Body of pancreas (tissue), 4 donors: Measurements from ENCODE around the gene RAP1GAP2. TPM values are rescaled to one million over a fixed set of nuclear protein-coding genes. Genes with fewer than 3 reads are reported as not detected.

ENCODE experiments used
- ATAC-seq: fragments of 150-250 bp; one replicate; pipeline ENCODE4 v1.9.1; 2016
- DNase-seq, 4 donors: peaks; one replicate each; pipeline ENCODE4 v3.0.0-alpha.2; 2019
- H3K27ac ChIP-seq, 4 donors: fragments of 200-600 bp; sonication (generic); 1 replicate in 3 of 4; 2 replicates in 1 of 4; pipeline versions ENCODE4 v1.5.1 to v1.6.1; 2016 to 2019; ENCODE audit warnings: mild to moderate bottlenecking in 1 of 4, mixed read lengths in 1 of 4, moderate library complexity in 1 of 4
- H3K27me3 ChIP-seq, 2 donors: fragments of 200-600 bp; sonication (generic); one replicate each; pipeline ENCODE4 v1.6.0; 2016; ENCODE audit warnings: mild to moderate bottlenecking in 1 of 2
- H3K36me3 ChIP-seq, 2 donors: fragments of 200-600 bp; sonication (generic); replicated peaks in 1 of 2; 2 replicates each; pipeline ENCODE4 v1.5.1; 2016; ENCODE audit warnings: low read depth in 2 of 2; ENCODE audit not compliant: insufficient read depth in 1 of 2
- H3K4me1 ChIP-seq: fragments of 200-600 bp; sonication (generic); one replicate; pipeline ENCODE4 v1.6.0; 2016
- H3K4me3 ChIP-seq, 2 donors: fragments of 200-600 bp; sonication (generic); 1 replicate in 1 of 2; 2 replicates in 1 of 2; pipeline ENCODE4 v1.5.1; 2016 to 2019
- H3K9me3 ChIP-seq, 3 donors: fragments of 200-600 bp; sonication (generic); 1 replicate in 2 of 3; 2 replicates in 1 of 3; pipeline ENCODE4 v1.5.1; 2016
- CTCF ChIP-seq, 7 experiments: fragments of 450-650 bp in 4 of 7; fragments of 200-600 bp in 3 of 7; sonication (generic) in 3 of 7; IDR thresholded peaks; one replicate each; pipeline ENCODE4 v1.5.1; 2016 to 2019; ENCODE audit warnings: antibody characterized with exemption in 7 of 7
- POLR2A ChIP-seq, 3 donors: fragments of 450-650 bp; IDR thresholded peaks; one replicate each; pipeline ENCODE4 v1.6.1; 2016; ENCODE audit warnings: antibody characterized with exemption in 3 of 3, mild to moderate bottlenecking in 2 of 3
- WGBS, 2 donors: methylation state at CpG; one replicate each; pipeline ENCODE4 v1.1.5; 2017; 5-methylcytosine and 5-hydroxymethylcytosine counted together
- intact Hi-C: fragments of 100-400 bp; cut with DNase I; formaldehyde crosslinking; loops from one replicate; pipeline ENCODE4 v1.15.1; 2023
- total RNA-seq, 2 donors: library from RNA; depleted of rRNA; stranded (reverse); fragments of >200 nt; gene quantifications; one replicate each; pipeline ENCODE4 v1.1.0, GENCODE V29; 2016

The RAP1GAP2 gene
- total RNA-seq, 2 donors from 2014 or later: 21.8 to 81.1 TPM

DNA sequence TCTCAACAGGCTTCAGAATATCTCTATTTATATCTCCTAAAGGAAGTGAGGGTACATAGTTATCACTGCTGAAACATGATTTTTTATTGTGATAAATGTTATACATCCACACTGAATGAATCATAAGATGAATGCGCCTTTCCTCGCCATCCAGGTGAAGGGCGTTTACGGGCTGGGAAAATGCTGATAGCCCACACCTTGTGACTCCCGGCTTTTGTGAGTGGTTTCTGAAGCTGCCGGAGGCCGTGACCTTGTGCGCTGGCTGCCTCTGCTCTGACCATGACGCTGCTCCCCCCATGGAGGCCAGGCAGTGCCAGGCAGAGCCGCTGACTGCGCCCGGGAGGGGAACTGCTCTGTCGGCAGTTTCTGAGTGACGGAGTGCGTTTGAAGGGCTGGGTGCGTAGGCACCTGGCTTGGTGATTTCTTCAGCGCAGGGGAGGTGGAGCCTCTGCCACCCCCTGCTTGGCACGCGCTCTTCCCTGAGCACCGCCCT lies 97.2 kb downstream of the RAP1GAP2 start:
- WGBS, 2 donors: 13 to 27% methylated on average over 4 to 20 of the region's 20 CpGs
- Histone ChIP-seq H3K9me3 (no peaks in the 10 kb centered on the region), H3K4me3 (no peak overlapping the region), H3K4me1 (peaks cover 91% of the 10 kb centered on the region), H3K27ac (peak overlapping the region; percentile 91 to 98 (median 92)), H3K27me3 (no peaks in the 10 kb centered on the region), H3K36me3 (no peaks in the 10 kb centered on the region)
- intact Hi-C loops: no loop called here
- ATAC-seq (peak; percentile 83), DNase-seq (peak; percentile 96 to 97 (median 96))
- TF ChIP-seq POLR2A (IDR thresholded peaks at IDR 0.05): peak; percentile 18 to 56 (median 53)
- TF ChIP-seq CTCF (IDR thresholded peaks at IDR 0.05): peak in 1 of 7 experiments; percentile 1

DNA sequence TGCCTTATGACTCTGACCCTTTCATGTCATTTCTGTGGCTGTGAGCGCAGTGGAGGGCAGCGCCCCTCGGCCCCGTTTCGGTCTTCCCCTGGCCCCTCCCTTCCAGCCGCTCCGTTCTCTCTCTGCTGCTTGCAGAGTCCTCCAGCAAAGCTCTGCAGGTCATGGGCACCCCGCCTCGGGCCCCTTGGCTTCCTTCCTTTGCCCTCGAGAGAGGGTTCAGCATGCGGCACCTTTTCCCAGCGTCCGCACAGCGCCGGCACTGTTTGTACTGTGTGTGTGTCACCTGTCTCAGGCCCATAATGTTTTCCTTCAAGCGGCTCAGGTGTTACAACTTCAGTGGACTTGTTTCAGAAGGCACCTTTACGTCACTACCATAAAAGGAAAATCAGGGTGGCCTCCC lies 98.5 kb downstream of the RAP1GAP2 start:
- no peaks in the 10 kb centered on the region for H3K36me3 ChIP-seq
- no peak overlapping the region for H3K4me3 ChIP-seq
- DNase-seq (peak; percentile 80 to 90 (median 88)), ATAC-seq (peak; percentile 39)
- H3K27ac ChIP-seq: peak overlapping the region; percentile 91 to 98 (median 92)
- 35 to 49% methylated on average over 17 of the region's 17 CpGs for WGBS, 2 donors
- no peaks in the 10 kb centered on the region for H3K27me3 ChIP-seq
- intact Hi-C loops: no loop called here
- TF ChIP-seq CTCF (IDR thresholded peaks at IDR 0.05) (no peak), POLR2A (IDR thresholded peaks at IDR 0.05) (peak in 2 of 3 donors; percentile 63 to 77)
- H3K9me3 ChIP-seq: no peaks in the 10 kb centered on the region
- H3K4me1 ChIP-seq: peaks cover 100% of the 10 kb centered on the region

- no peaks in the 10 kb centered on the region for H3K9me3 ChIP-seq
- peak; percentile 74 to 91 (median 83) for DNase-seq
- H3K27me3 ChIP-seq: no peaks in the 10 kb centered on the region
- no peak overlapping the region for H3K4me3 ChIP-seq
- intact Hi-C loops: no loop called here
- H3K36me3 ChIP-seq: no peaks in the 10 kb centered on the region
- H3K27ac ChIP-seq: peak overlapping the region; percentile 85 to 98 (median 92)
- H3K4me1 ChIP-seq: peaks cover 100% of the 10 kb centered on the region
- peak; percentile 12 for ATAC-seq
- WGBS, 2 donors: 32 to 35% methylated on average over 7 to 11 of the region's 11 CpGs
- no peak for TF ChIP-seq POLR2A (IDR thresholded peaks at IDR 0.05)
- no peak for TF ChIP-seq CTCF (IDR thresholded peaks at IDR 0.05)
Observed at GRCh38 chr17:2897605-2898004, 101.4 kb downstream of the RAP1GAP2 start.

GRCh38 chr17:2898255-2898926 lies 102.2 kb downstream of the RAP1GAP2 start:
- TF ChIP-seq CTCF (IDR thresholded peaks at IDR 0.05) (peak in 1 of 7 experiments; percentile 23), POLR2A (IDR thresholded peaks at IDR 0.05) (peak in 1 of 3 donors; percentile 13)
- no peak overlapping the region for H3K4me3 ChIP-seq
- intact Hi-C loops: no loop called here
- 32 to 34% methylated on average over 12 to 15 of the region's 15 CpGs for WGBS, 2 donors
- no peaks in the 10 kb centered on the region for H3K9me3 ChIP-seq
- DNase-seq (peak; percentile 88 to 95 (median 92)), ATAC-seq (peak; percentile 39)
- peaks cover 100% of the 10 kb centered on the region for H3K4me1 ChIP-seq
- no peaks in the 10 kb centered on the region for H3K27me3 ChIP-seq
- H3K27ac ChIP-seq: peak overlapping the region; percentile 85 to 98 (median 92)
- H3K36me3 ChIP-seq: no peaks in the 10 kb centered on the region
